GM12878 (cell line): ENCODE measurements around the gene PARP4. TPM values are rescaled to one million over a fixed set of nuclear protein-coding genes. Genes with fewer than 3 reads are reported as not detected.

Experiments
- ATAC-seq: fragments of 200-7000 bp; cut with Tn5 transposase; 3 replicates; pipeline ENCODE4 v1.9.1; 2020; ENCODE audit warnings: mild to moderate bottlenecking, moderate library complexity
- BruUV-seq: library from RNA; stranded (reverse); fragments of 400-500 nt; replicated peaks from 2 replicates; lab custom pipeline; 2021; lab: Mats Ljungman, UMichigan
- CTCF ChIA-PET: fragments of 300-600 bp; sonication (Branson Sonifier 250); formaldehyde crosslinking; extraction: SDS; loops from one replicate; lab custom pipeline; 2021; ENCODE audit warnings: inconsistent platforms; lab: Yijun Ruan, JAX
- POLR2A ChIA-PET: fragments of 350-600 bp; formaldehyde crosslinking; extraction: SDS; loops from one replicate; lab custom pipeline; 2021; ENCODE audit warnings: inconsistent platforms; lab: Charles Lee
- RAD21 ChIA-PET: fragments of 300-600 bp; sonication (Branson Sonifier 250); formaldehyde crosslinking; loops from one replicate; lab custom pipeline; 2023; ENCODE audit warnings: antibody characterized with exemption; ENCODE audit not compliant: unreplicated experiment; lab: Charles Lee
- SMC1A ChIA-PET: fragments of 300-600 bp; sonication (Branson Sonifier 250); formaldehyde crosslinking; loops from one replicate; lab custom pipeline; 2023; ENCODE audit not compliant: unreplicated experiment, uncharacterized antibody; lab: Charles Lee
- DNase-seq: peaks from one replicate; pipeline ENCODE4 v3.0.0-alpha.2; 2011; ENCODE audit warnings: low read depth, low spot score
- FAIRE-seq: peaks from 3 replicates; lab custom pipeline; 2011; peaks lifted over from hg19 to GRCh38; lab: Jason Lieb, UNC
- H2AFZ ChIP-seq: 2 replicates; pipeline ENCODE4 v1.6.0; 2011; ENCODE audit warnings: low read depth, low read length, control low read depth; ENCODE audit not compliant: control insufficient read depth
- H3K27ac ChIP-seq: 2 replicates; pipeline ENCODE4 v1.5.1; 2011; ENCODE audit warnings: control low read depth; ENCODE audit not compliant: control insufficient read depth, insufficient read depth
- H3K27me3 ChIP-seq, 2 experiments: replicated peaks in 1 of 2; 2 replicates each; pipeline versions ENCODE4 v1.6.0 to v1.6.1; 2011; ENCODE audit warnings: low read length in 1 of 2; ENCODE audit not compliant: control insufficient read depth in 2 of 2, insufficient read depth in 2 of 2
- H3K36me3 ChIP-seq, 2 experiments: 2 replicates each; pipeline ENCODE4 v1.5.1; 2011; ENCODE audit warnings: low read length in 1 of 2; ENCODE audit not compliant: control insufficient read depth in 2 of 2, insufficient read depth in 2 of 2
- H3K4me1 ChIP-seq: 2 replicates; pipeline ENCODE4 v1.6.1; 2011; ENCODE audit warnings: mild to moderate bottlenecking, low read length, moderate library complexity, mixed read lengths; ENCODE audit not compliant: control insufficient read depth, insufficient read depth
- H3K4me2 ChIP-seq: 2 replicates; pipeline ENCODE4 v1.6.0; 2011; ENCODE audit warnings: control low read depth; ENCODE audit not compliant: control insufficient read depth, insufficient read depth
- H3K4me3 ChIP-seq: fragments of 200-600 bp; sonication (generic); 2 replicates; pipeline ENCODE4 v1.5.1; 2016
- H3K79me2 ChIP-seq: 2 replicates; pipeline ENCODE4 v1.6.0; 2011; ENCODE audit warnings: low read length; ENCODE audit not compliant: control insufficient read depth, insufficient read depth
- H3K9ac ChIP-seq: 2 replicates; pipeline ENCODE4 v1.8.0; 2011; ENCODE audit warnings: low read length, control low read depth, mixed read lengths; ENCODE audit not compliant: control insufficient read depth, insufficient read depth
- H3K9me3 ChIP-seq: replicated peaks from 3 replicates; pipeline ENCODE4 v1.5.1; 2011; ENCODE audit warnings: mild to moderate bottlenecking, low read length; ENCODE audit not compliant: control insufficient read depth, insufficient read depth
- H4K20me1 ChIP-seq: 2 replicates; pipeline ENCODE4 v1.6.0; 2011; ENCODE audit not compliant: control insufficient read depth, insufficient read depth
- ATF7 ChIP-seq: fragments of 450-650 bp; IDR thresholded peaks from 2 replicates; pipeline ENCODE4 v1.6.1; 2016; ENCODE audit warnings: low read depth, mild to moderate bottlenecking
- BRCA1 ChIP-seq: IDR thresholded peaks from 2 replicates; pipeline ENCODE4 v1.6.1; 2011; ENCODE audit warnings: low read depth, low read length, improper control_type of control experiment
- CREB1 ChIP-seq: IDR thresholded peaks from 2 replicates; pipeline ENCODE4 v1.6.1; 2012; ENCODE audit warnings: low read depth, mild to moderate bottlenecking, inconsistent platforms
- HDAC6 ChIP-seq: fragments of 200-600 bp; sonication (generic); IDR thresholded peaks from one replicate; pipeline ENCODE4 v1.8.0; 2017; ENCODE audit warnings: antibody characterized with exemption; ENCODE audit not compliant: unreplicated experiment
- IRF4 ChIP-seq: IDR thresholded peaks from 2 replicates; pipeline ENCODE4 v1.6.1; 2011; ENCODE audit warnings: low read depth, low read length
- MYB ChIP-seq: fragments of 150-350 bp; IDR thresholded peaks from 2 replicates; pipeline ENCODE4 v1.6.1; 2014; ENCODE audit warnings: mild to moderate bottlenecking, low read depth, low read length, borderline replicate concordance
- NBN ChIP-seq: fragments of 450-650 bp; IDR thresholded peaks from 2 replicates; pipeline ENCODE4 v1.6.1; 2016
- POLR2AphosphoS2 ChIP-seq: IDR thresholded peaks from 2 replicates; pipeline ENCODE4 v1.6.1; 2011; ENCODE audit warnings: low read depth, mild to moderate bottlenecking, low read length, improper control_type of control experiment, moderate library complexity
- POU2F2 ChIP-seq: IDR thresholded peaks from 3 replicates; pipeline ENCODE4 v1.6.1; 2011; ENCODE audit warnings: low read depth, mild to moderate bottlenecking, low read length, borderline replicate concordance
- RAD21 ChIP-seq: IDR thresholded peaks from 2 replicates; pipeline ENCODE4 v1.6.1; 2011; ENCODE audit warnings: mild to moderate bottlenecking, low read depth, low read length, moderate library complexity; ENCODE audit not compliant: insufficient read depth
- RFX5 ChIP-seq: IDR thresholded peaks from 2 replicates; pipeline ENCODE4 v1.6.1; 2011; ENCODE audit warnings: low read depth, low read length, improper control_type of control experiment
- SIX5 ChIP-seq: IDR thresholded peaks from 2 replicates; pipeline ENCODE4 v1.6.1; 2011; ENCODE audit warnings: mild to moderate bottlenecking, low read depth, low read length, moderate library complexity; ENCODE audit not compliant: severe bottlenecking
- SMC3 ChIP-seq: IDR thresholded peaks from 2 replicates; pipeline ENCODE4 v1.6.1; 2011; ENCODE audit warnings: low read length, improper control_type of control experiment, borderline replicate concordance
- TBL1XR1 ChIP-seq: IDR thresholded peaks from 2 replicates; pipeline ENCODE4 v1.6.1; 2012; ENCODE audit warnings: low read depth, low read length, improper control_type of control experiment
- TCF12 ChIP-seq: IDR thresholded peaks from 2 replicates; pipeline ENCODE4 v1.6.1; 2011; ENCODE audit warnings: low read depth, mild to moderate bottlenecking, low read length
- ZNF217 ChIP-seq: fragments of 450-650 bp; IDR thresholded peaks from 2 replicates; pipeline ENCODE4 v1.6.1; 2017; ENCODE audit warnings: antibody characterized with exemption, mild to moderate bottlenecking
- ZNF24 ChIP-seq: fragments of 450-650 bp; IDR thresholded peaks from 2 replicates; pipeline ENCODE4 v1.6.1; 2017; ENCODE audit warnings: antibody characterized with exemption, mild to moderate bottlenecking
- WGBS: methylation state at CpG from one replicate; pipeline ENCODE4 v1.1.6; 2016; ENCODE audit warnings: low lambda C conversion rate; ENCODE audit not compliant: insufficient replicate concordance, insufficient coverage; ENCODE audit errors: missing lambda C conversion rate; 5-methylcytosine and 5-hydroxymethylcytosine counted together
- in situ Hi-C: fragments of 300-500 bp; cut with MboI; formaldehyde crosslinking; loops from 9 replicates; pipeline ENCODE4 v1.14.3; 2018; ENCODE audit warnings: mixed read lengths
- intact Hi-C: fragments of 100-400 bp; cut with micrococcal nuclease; formaldehyde crosslinking; loops from one replicate; pipeline ENCODE4 v1.14.2; 2022; ENCODE audit not compliant: unreplicated experiment
- polyA plus RNA-seq, 11 experiments: library from polyadenylated mRNA; depleted of rRNA in 4 of 11; unstranded in 6 of 11; stranded (reverse) in 5 of 11; fragments of >200 nt; fragmentation: Nextera tagmentation in 4 of 11; fragmentation: Illumina TruSeq in 1 of 11; extraction: Ambion mirVana in 4 of 11; extraction: Trizol in 1 of 11; gene quantifications; 1 replicate in 1 of 11; 2 replicates in 10 of 11; pipeline versions ENCODE4 v1.2.1 to v1.2.3, GENCODE V29; 2011 to 2016; ENCODE audit warnings: inconsistent platforms in 2 of 11, missing spikeins in 2 of 11, low read depth in 1 of 11
- total RNA-seq, 4 experiments: library from RNA; depleted of rRNA in 3 of 4; stranded (reverse); fragments of >200 nt in 3 of 4; fragmentation: Illumina TruSeq in 1 of 4; extraction: Trizol in 1 of 4; gene quantifications; 2 replicates each; pipeline versions ENCODE4 v1.2.1 to v1.2.3, GENCODE V29; 2013 to 2021
- TF ChIP-seq, protein P1 (sequence below): fragments of 150-350 bp; IDR thresholded peaks from 2 replicates; pipeline ENCODE4 v1.6.1; 2016; ENCODE audit warnings: low read depth, low read length
- TF ChIP-seq, protein P2 (sequence below): fragments of 450-650 bp; IDR thresholded peaks from 2 replicates; pipeline ENCODE4 v1.6.1; 2017; ENCODE audit warnings: low read depth, mild to moderate bottlenecking, moderate library complexity
- TF ChIP-seq, protein P3 (sequence below), 3 experiments: IDR thresholded peaks in 2 of 3; conservative IDR thresholded peaks in 1 of 3; 2 replicates each; pipeline ENCODE4 v1.5.1; 2011; ENCODE audit warnings: low read depth in 3 of 3, low read length in 3 of 3, mild to moderate bottlenecking in 3 of 3, control low read depth in 2 of 3, moderate library complexity in 2 of 3, inconsistent platforms in 1 of 3, mixed read lengths in 1 of 3; ENCODE audit not compliant: control insufficient read depth in 2 of 3, insufficient read depth in 1 of 3; ENCODE audit errors: extremely low read depth in 1 of 3

Gene PARP4
- total and polyA plus RNA-seq, 10 of the 15 experiments (the other 5 are each of a cell fraction or from before 2014, with no cell fraction given), result 12.8 to 52.6 (median 46.1) TPM

DNA sequence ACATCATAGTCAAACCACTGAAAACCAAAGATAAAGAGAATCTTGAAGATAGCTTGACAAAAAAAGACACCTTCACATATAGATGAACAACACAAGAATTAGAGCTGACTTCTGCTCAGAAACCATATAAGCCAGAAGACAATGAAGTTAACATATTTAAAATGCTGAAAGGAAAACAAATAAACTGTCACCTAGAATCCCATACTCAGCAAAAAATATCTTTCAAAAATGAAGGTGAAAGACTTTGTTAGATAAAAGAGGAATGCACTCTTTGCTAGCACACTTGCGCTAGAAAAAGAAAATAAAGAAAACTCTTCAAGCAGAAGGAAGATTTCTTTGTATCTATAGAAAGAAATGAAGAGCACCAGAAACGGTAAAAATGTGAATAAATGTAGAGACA is 49.5 kb downstream of the PARP4 start:
- H4K20me1 ChIP-seq, result no peaks in the 10 kb centered on the region
- TF ChIP-seq CREB1, result no peak
- TF ChIP-seq MYB, result no peak
- TF ChIP-seq, protein P1, sequence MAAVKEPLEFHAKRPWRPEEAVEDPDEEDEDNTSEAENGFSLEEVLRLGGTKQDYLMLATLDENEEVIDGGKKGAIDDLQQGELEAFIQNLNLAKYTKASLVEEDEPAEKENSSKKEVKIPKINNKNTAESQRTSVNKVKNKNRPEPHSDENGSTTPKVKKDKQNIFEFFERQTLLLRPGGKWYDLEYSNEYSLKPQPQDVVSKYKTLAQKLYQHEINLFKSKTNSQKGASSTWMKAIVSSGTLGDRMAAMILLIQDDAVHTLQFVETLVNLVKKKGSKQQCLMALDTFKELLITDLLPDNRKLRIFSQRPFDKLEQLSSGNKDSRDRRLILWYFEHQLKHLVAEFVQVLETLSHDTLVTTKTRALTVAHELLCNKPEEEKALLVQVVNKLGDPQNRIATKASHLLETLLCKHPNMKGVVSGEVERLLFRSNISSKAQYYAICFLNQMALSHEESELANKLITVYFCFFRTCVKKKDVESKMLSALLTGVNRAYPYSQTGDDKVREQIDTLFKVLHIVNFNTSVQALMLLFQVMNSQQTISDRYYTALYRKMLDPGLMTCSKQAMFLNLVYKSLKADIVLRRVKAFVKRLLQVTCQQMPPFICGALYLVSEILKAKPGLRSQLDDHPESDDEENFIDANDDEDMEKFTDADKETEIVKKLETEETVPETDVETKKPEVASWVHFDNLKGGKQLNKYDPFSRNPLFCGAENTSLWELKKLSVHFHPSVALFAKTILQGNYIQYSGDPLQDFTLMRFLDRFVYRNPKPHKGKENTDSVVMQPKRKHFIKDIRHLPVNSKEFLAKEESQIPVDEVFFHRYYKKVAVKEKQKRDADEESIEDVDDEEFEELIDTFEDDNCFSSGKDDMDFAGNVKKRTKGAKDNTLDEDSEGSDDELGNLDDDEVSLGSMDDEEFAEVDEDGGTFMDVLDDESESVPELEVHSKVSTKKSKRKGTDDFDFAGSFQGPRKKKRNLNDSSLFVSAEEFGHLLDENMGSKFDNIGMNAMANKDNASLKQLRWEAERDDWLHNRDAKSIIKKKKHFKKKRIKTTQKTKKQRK, result no peak
- no peak for TF ChIP-seq ZNF24
- TF ChIP-seq BRCA1, result no peak
- TF ChIP-seq POLR2AphosphoS2, result no peak
- no peak for TF ChIP-seq POU2F2
- TF ChIP-seq, protein P2, sequence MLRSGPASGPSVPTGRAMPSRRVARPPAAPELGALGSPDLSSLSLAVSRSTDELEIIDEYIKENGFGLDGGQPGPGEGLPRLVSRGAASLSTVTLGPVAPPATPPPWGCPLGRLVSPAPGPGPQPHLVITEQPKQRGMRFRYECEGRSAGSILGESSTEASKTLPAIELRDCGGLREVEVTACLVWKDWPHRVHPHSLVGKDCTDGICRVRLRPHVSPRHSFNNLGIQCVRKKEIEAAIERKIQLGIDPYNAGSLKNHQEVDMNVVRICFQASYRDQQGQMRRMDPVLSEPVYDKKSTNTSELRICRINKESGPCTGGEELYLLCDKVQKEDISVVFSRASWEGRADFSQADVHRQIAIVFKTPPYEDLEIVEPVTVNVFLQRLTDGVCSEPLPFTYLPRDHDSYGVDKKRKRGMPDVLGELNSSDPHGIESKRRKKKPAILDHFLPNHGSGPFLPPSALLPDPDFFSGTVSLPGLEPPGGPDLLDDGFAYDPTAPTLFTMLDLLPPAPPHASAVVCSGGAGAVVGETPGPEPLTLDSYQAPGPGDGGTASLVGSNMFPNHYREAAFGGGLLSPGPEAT, result no peak
- TF ChIP-seq TCF12, result no peak
- no peak for TF ChIP-seq RFX5
- no peak for TF ChIP-seq TBL1XR1
- no peak for TF ChIP-seq ATF7
- no peak for TF ChIP-seq SMC3
- TF ChIP-seq IRF4, result no peak
- TF ChIP-seq ZNF217, result no peak
- no peak for TF ChIP-seq RAD21
- TF ChIP-seq NBN, result no peak
- no peak for TF ChIP-seq SIX5
- TF ChIP-seq, protein P3, sequence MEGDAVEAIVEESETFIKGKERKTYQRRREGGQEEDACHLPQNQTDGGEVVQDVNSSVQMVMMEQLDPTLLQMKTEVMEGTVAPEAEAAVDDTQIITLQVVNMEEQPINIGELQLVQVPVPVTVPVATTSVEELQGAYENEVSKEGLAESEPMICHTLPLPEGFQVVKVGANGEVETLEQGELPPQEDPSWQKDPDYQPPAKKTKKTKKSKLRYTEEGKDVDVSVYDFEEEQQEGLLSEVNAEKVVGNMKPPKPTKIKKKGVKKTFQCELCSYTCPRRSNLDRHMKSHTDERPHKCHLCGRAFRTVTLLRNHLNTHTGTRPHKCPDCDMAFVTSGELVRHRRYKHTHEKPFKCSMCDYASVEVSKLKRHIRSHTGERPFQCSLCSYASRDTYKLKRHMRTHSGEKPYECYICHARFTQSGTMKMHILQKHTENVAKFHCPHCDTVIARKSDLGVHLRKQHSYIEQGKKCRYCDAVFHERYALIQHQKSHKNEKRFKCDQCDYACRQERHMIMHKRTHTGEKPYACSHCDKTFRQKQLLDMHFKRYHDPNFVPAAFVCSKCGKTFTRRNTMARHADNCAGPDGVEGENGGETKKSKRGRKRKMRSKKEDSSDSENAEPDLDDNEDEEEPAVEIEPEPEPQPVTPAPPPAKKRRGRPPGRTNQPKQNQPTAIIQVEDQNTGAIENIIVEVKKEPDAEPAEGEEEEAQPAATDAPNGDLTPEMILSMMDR (IDR thresholded peaks at IDR 0.05 in 2 of 3, conservative IDR thresholded peaks at IDR 0.05 in 1 of 3; ENCODE audit: control insufficient read depth in 2 of 3, extremely low read depth in 1 of 3, insufficient read depth in 1 of 3, low read depth in 3 of 3, low read length in 3 of 3), result no peak
- TF ChIP-seq HDAC6, result no peak
- H3K27me3 ChIP-seq, result no peaks in the 10 kb centered on the region
- BruUV-seq, result no TSS peak
- ATAC-seq (no peak), FAIRE-seq (no peak), DNase-seq (no peak)
- POLR2A ChIA-PET, result no interaction called here
- SMC1A ChIA-PET, result interaction anchor here (1.3 kb wide), 1 partner anchor 15 kb away, joined by 3 read pairs; no protein-coding TSS in a partner anchor
- CTCF ChIA-PET, result no interaction called here
- H3K79me2 ChIP-seq, result no peaks in the 10 kb centered on the region
- peaks cover 8% of the 10 kb centered on the region for H3K4me1 ChIP-seq
- H2AFZ ChIP-seq, result no peak overlapping the region
- RAD21 ChIA-PET, result no interaction called here
- peaks cover 2 to 14% of the 10 kb centered on the region in 2 experiments; a peak in 3 of 4 replicates for H3K36me3 ChIP-seq
- no peak overlapping the region for H3K9ac ChIP-seq
- no peak overlapping the region for H3K4me3 ChIP-seq
- no peak overlapping the region for H3K4me2 ChIP-seq
- H3K9me3 ChIP-seq, result no peaks in the 10 kb centered on the region
- in situ Hi-C loops (no loop called here), intact Hi-C loops (no loop called here)
- no peak overlapping the region for H3K27ac ChIP-seq
- WGBS, result 50% methylated on average over 2 of the region's 2 CpGs
